ENCODE measurements around the gene IER5. TPM values are rescaled to one million over a fixed set of nuclear protein-coding genes. Genes with fewer than 3 reads are reported as not detected.

Gene IER5
- total RNA-seq, 1 donor from 2014 or later = 18.0 TPM

GRCh38 chr1:181089017-181089675, 646 bp downstream of the IER5 start:
- TF ChIP-seq CTCF (IDR thresholded peaks at IDR 0.05; ENCODE audit: unreplicated experiment) = no peak
- DNase-seq (ENCODE audit: low spot score) = peak; percentile 44
- Mint-ChIP-seq H3K4me1 (ENCODE audit: unreplicated experiment) (peaks cover 27% of the 10 kb centered on the region), H3K36me3 (ENCODE audit: low read depth, unreplicated experiment) (peaks cover 10% of the 10 kb centered on the region), H3K27ac (ENCODE audit: unreplicated experiment) (peak overlapping the region; percentile 99), H3K9me3 (ENCODE audit: unreplicated experiment) (no peaks in the 10 kb centered on the region), H3K4me3 (ENCODE audit: unreplicated experiment) (peak overlapping the region; percentile 100), H3K27me3 (ENCODE audit: unreplicated experiment) (peaks cover 23% of the 10 kb centered on the region)

- Mint-ChIP-seq H3K27ac (ENCODE audit: unreplicated experiment) (peak overlapping the region; percentile 99), H3K4me3 (ENCODE audit: unreplicated experiment) (peak overlapping the region; percentile 100), H3K9me3 (ENCODE audit: unreplicated experiment) (no peaks in the 10 kb centered on the region), H3K27me3 (ENCODE audit: unreplicated experiment) (peaks cover 23% of the 10 kb centered on the region), H3K36me3 (ENCODE audit: low read depth, unreplicated experiment) (peaks cover 10% of the 10 kb centered on the region), H3K4me1 (ENCODE audit: unreplicated experiment) (peaks cover 33% of the 10 kb centered on the region)
- TF ChIP-seq CTCF (IDR thresholded peaks at IDR 0.05; ENCODE audit: unreplicated experiment) = no peak
- peak; percentile 67 for DNase-seq (ENCODE audit: low spot score)
Measured at GRCh38 chr1:181089676-181090544, 1.4 kb downstream of the IER5 start.

- no peak for DNase-seq (ENCODE audit: low spot score)
Measured at GRCh38 chr1:181090641-181091126, 2.2 kb downstream of the IER5 start.

GRCh38 chr1:181091309-181092040, 3.0 kb downstream of the IER5 start:
- no peak for DNase-seq (ENCODE audit: low spot score)
- TF ChIP-seq CTCF (IDR thresholded peaks at IDR 0.05; ENCODE audit: unreplicated experiment) = no peak
- H3K4me1 Mint-ChIP-seq (ENCODE audit: unreplicated experiment) = peaks cover 44% of the 10 kb centered on the region
- H3K27me3 Mint-ChIP-seq (ENCODE audit: unreplicated experiment) = peaks cover 23% of the 10 kb centered on the region
- H3K27ac Mint-ChIP-seq (ENCODE audit: unreplicated experiment) = peak overlapping the region; percentile 64
- H3K9me3 Mint-ChIP-seq (ENCODE audit: unreplicated experiment) = no peaks in the 10 kb centered on the region
- H3K4me3 Mint-ChIP-seq (ENCODE audit: unreplicated experiment) = peak overlapping the region; percentile 100
- peaks cover 14% of the 10 kb centered on the region for H3K36me3 Mint-ChIP-seq (ENCODE audit: low read depth, unreplicated experiment)

More at GRCh38 chr1:181090641-181091126, 2.2 kb downstream of the IER5 start:
- Mint-ChIP-seq H3K27ac (ENCODE audit: unreplicated experiment) (peak overlapping the region; percentile 99), H3K27me3 (ENCODE audit: unreplicated experiment) (peaks cover 23% of the 10 kb centered on the region), H3K4me3 (ENCODE audit: unreplicated experiment) (peak overlapping the region; percentile 100), H3K9me3 (ENCODE audit: unreplicated experiment) (no peaks in the 10 kb centered on the region), H3K36me3 (ENCODE audit: low read depth, unreplicated experiment) (peaks cover 10% of the 10 kb centered on the region), H3K4me1 (ENCODE audit: unreplicated experiment) (peaks cover 38% of the 10 kb centered on the region)
- no peak for TF ChIP-seq CTCF (IDR thresholded peaks at IDR 0.05; ENCODE audit: unreplicated experiment)
